ENCODE measurements around the gene PPP1R3G.

The PPP1R3G gene

GRCh38 chr6:5073992-5074391, 11.1 kb upstream of the PPP1R3G start:
- no peak for DNase-seq

- no peak for DNase-seq
Measured at GRCh38 chr6:5076931-5077330, 8.2 kb upstream of the PPP1R3G start.

- DNase-seq, result no peak
Measured at GRCh38 chr6:5078121-5078669, 6.9 kb upstream of the PPP1R3G start.

- DNase-seq, result no peak
Measured at GRCh38 chr6:5079692-5080091, 5.4 kb upstream of the PPP1R3G start.

GRCh38 chr6:5080574-5080973, 4.6 kb upstream of the PPP1R3G start:
- no peak for DNase-seq

- no peak for DNase-seq
Measured at GRCh38 chr6:5081182-5081581, 4.0 kb upstream of the PPP1R3G start.

GRCh38 chr6:5081955-5082354, 3.2 kb upstream of the PPP1R3G start:
- DNase-seq, result no peak

GRCh38 chr6:5082487-5083306, 2.4 kb upstream of the PPP1R3G start:
- DNase-seq, result no peak

- DNase-seq, result no peak
Measured at GRCh38 chr6:5083307-5083583, 1.9 kb upstream of the PPP1R3G start.

GRCh38 chr6:5083813-5084359, 1.3 kb upstream of the PPP1R3G start:
- DNase-seq, result no peak

GRCh38 chr6:5084360-5084780, 771 bp upstream of the PPP1R3G start:
- no peak for DNase-seq

- no peak for DNase-seq
Measured at GRCh38 chr6:5085648-5086293, 630 bp downstream of the PPP1R3G start.

GRCh38 chr6:5086294-5086890, 1.3 kb downstream of the PPP1R3G start:
- DNase-seq, result no peak

- DNase-seq, result no peak
Measured at GRCh38 chr6:5087389-5087788, 2.2 kb downstream of the PPP1R3G start.

- no peak for DNase-seq
Measured at GRCh38 chr6:5088780-5089179, 3.6 kb downstream of the PPP1R3G start.

- DNase-seq, result no peak
Measured at GRCh38 chr6:5089481-5090438, 4.6 kb downstream of the PPP1R3G start.

GRCh38 chr6:5090603-5091002, 5.5 kb downstream of the PPP1R3G start:
- no peak for DNase-seq

GRCh38 chr6:5091210-5092069, 6.3 kb downstream of the PPP1R3G start:
- no peak for DNase-seq

- DNase-seq, result no peak
Measured at GRCh38 chr6:5093231-5094015, 8.3 kb downstream of the PPP1R3G start.

- no peak for DNase-seq
Measured at GRCh38 chr6:5094327-5094726, 9.2 kb downstream of the PPP1R3G start.

GRCh38 chr6:5095236-5095635, 10.1 kb downstream of the PPP1R3G start:
- DNase-seq, result no peak

Data from NCI-H446 (cell line).